GM18526 (cell line): ENCODE measurements around the gene RSL24D1.
A peak's percentile ranks its signal among the peaks of the same experiment; 100 is the strongest.

ENCODE experiments used
- POLR2A ChIP-seq: IDR thresholded peaks from 3 replicates; pipeline ENCODE4 v1.6.1; 2011; ENCODE audit not compliant: insufficient read length; ENCODE audit errors: extremely low read depth

The RSL24D1 gene

DNA sequence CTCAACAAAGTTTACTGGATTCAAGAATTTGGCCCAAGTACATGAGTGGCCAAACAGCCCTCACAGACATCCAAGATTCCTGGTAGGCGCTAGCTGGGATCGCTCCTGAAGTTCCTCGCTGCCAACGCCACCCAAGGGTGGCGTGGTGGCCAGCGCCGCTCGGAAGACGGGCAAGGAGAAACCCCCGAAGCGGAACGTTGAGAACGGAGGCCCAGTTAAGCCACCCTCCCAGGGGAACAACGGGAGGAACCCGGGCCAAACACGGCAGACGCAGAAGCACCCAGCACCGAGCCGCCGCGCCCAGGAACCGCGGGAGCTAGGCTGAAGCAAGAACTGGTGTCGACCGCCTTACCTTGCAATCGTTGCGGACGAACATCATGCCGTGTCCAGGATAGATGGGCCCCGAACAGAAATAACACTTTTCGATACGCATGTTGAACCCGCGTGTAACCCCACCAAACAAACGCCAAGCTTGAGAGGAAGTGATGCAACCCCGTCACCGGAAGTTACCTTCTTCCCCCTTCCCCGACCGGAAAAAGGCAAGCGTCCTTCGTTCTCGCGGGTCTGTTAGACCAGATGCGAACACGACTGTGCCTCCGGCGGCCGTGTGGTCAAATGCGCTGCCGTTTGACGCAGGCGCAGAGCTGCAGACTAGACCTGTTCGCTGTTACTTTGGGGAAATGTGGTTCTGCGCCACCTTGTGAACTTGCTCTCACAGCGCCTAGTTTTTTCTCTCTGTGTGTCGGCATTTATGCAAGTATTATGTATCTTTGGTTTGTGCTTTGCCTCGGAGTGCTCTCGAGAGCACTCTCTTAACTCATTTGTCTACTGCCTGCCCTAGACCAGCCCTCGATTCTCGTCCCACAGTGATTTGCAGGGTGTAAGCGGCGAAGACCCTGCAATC lies at the start of gene RSL24D1:
TSS of gene RSL24D1 (minus strand) at position 484 of the 904 bp plus-strand sequence. CDS start at position 433, 51 bp downstream.
- TF ChIP-seq POLR2A: peak; percentile 92

- TF ChIP-seq POLR2A: no peak
These were observed 48.3 kb upstream of the RSL24D1 start for GRCh38 chr15:55245059-55245458.

DNA sequence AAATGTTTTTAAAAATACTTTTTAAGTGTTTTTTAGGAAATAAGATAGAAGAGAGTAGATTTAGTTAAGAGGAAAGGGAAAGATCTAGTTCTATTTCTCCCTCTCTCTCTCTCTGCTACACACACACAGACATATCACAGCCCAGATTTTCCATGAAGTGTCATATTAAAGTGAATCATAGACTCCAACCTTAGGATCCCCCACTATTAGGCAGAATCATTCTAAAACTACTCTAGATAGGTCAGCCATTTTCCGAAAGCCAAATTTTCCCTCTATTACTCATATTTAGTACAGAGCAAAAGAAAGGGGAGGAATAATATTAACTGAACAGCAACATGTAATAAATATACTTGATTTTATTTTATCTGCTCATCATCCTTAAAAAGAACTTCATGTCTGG lies 45.1 kb upstream of the RSL24D1 start:
- no peak for TF ChIP-seq POLR2A

DNA sequence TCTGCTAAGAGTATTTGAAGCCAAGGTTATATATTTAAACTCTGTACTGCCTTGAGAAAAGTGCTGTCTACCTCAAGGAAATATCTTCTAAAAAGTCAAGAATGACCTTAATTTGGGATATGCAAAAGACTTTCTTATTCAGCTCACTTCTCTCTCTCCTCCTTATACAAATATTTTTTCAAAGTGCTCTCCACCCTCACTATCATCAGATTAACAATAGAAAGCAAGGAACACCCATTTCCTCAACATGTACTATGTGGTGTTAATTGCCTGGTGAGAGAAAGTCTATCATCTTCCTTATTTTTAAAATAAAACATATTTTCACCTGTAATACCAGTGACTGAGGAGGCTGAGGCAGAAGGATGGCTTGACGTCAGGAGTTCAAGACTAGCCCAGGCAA lies 44.4 kb upstream of the RSL24D1 start:
- no peak for TF ChIP-seq POLR2A

GRCh38 chr15:55240125-55240760 lies 43.5 kb upstream of the RSL24D1 start:
- TF ChIP-seq POLR2A: no peak

- no peak for TF ChIP-seq POLR2A
These were observed 42.8 kb upstream of the RSL24D1 start for GRCh38 chr15:55239440-55240124.

GRCh38 chr15:55238877-55239276 lies 42.1 kb upstream of the RSL24D1 start:
- TF ChIP-seq POLR2A: no peak

- no peak for TF ChIP-seq POLR2A
These were observed 40.7 kb upstream of the RSL24D1 start for GRCh38 chr15:55237219-55238130.

GRCh38 chr15:55235546-55236036 lies 38.9 kb upstream of the RSL24D1 start:
- TF ChIP-seq POLR2A: no peak

- no peak for TF ChIP-seq POLR2A
These were observed 38.0 kb upstream of the RSL24D1 start for GRCh38 chr15:55234800-55235104.

DNA sequence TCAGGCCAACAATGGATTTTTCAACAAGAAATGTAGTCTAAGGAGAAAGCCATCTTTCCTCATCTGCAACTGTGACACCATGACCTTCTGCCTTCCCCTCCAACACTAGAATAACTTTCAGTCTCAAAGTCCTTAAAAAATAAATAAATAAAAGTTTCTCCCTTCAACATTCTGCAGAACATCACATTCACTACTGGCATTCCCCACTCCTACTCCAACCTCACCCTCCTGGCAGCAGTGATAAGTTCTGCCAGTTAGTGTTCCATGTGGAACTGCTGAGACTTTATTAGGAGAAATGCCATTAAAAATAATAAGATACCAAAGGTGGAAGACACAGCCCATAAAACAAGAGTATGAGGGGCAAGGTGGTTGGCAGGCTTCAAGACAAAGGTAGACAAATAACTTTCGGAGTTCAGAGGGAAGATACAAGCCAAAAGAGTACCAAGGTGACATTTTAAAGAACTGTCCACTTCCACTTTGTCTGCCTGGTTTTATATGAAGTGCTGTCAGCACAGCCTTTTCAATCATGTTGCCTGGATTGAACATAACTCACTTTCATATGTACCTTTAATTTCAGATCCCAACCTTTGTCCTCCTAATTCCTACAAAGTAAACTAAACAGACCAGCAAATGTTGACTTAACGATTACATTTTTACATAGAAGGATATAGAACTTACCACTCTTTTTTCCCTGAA lies 37.5 kb upstream of the RSL24D1 start:
- TF ChIP-seq POLR2A: no peak

GRCh38 chr15:55231455-55231854 lies 34.7 kb upstream of the RSL24D1 start:
- TF ChIP-seq POLR2A: no peak

- TF ChIP-seq POLR2A: no peak
These were observed 34.2 kb upstream of the RSL24D1 start for GRCh38 chr15:55230953-55231352.

- no peak for TF ChIP-seq POLR2A
These were observed 33.4 kb upstream of the RSL24D1 start for GRCh38 chr15:55230051-55230670.
